CD4-positive, alpha-beta T cell (primary cell): ENCODE data around the gene CDH22. TPM values are rescaled to one million over a fixed set of nuclear protein-coding genes. Genes with fewer than 3 reads are reported as not detected.

Experiments used
- ATAC-seq: fragments of 200-7000 bp; cut with Tn5 transposase; one replicate; pipeline ENCODE4 v1.10.0; 2022; ENCODE audit warnings: mild to moderate bottlenecking; ENCODE audit not compliant: poor library complexity
- CTCF ChIA-PET: fragments of 350-600 bp; sonication (Branson Sonifier 250); formaldehyde crosslinking; loops from one replicate; lab custom pipeline; 2021; ENCODE audit warnings: antibody characterized with exemption, inconsistent platforms; lab: Charles Lee
- POLR2A ChIA-PET: fragments of 350-600 bp; sonication (Branson Sonifier 250); formaldehyde crosslinking; loops from one replicate; lab custom pipeline; 2021; ENCODE audit warnings: antibody characterized with exemption, inconsistent platforms; lab: Charles Lee
- DNase-seq, 14 experiments: peaks; one replicate each; pipeline ENCODE4 v3.0.0-alpha.2; 2013 to 2020; ENCODE audit warnings: mixed read lengths in 2 of 14
- H3K27ac ChIP-seq, 2 donors: one replicate each; pipeline versions ENCODE4 v1.5.1 to v1.7.0; 2013; ENCODE audit warnings: low read length in 2 of 2, low read depth in 1 of 2, mild to moderate bottlenecking in 1 of 2
- H3K27me3 ChIP-seq, 2 experiments: 1 replicate in 1 of 2; 2 replicates in 1 of 2; pipeline versions ENCODE4 v1.6.1 to v1.7.0; 2013; ENCODE audit warnings: low read length in 2 of 2, control low read depth in 1 of 2, mild to moderate bottlenecking in 1 of 2, moderate library complexity in 1 of 2; ENCODE audit not compliant: insufficient read depth in 2 of 2, control insufficient read depth in 1 of 2
- H3K36me3 ChIP-seq: one replicate; pipeline ENCODE4 v1.6.1; 2013; ENCODE audit warnings: low read length, control low read depth; ENCODE audit not compliant: insufficient read depth
- H3K4me1 ChIP-seq: one replicate; pipeline ENCODE4 v1.6.1; 2013; ENCODE audit warnings: low read length, control low read depth; ENCODE audit not compliant: insufficient read depth
- H3K4me3 ChIP-seq: one replicate; pipeline ENCODE4 v1.5.1; 2013; ENCODE audit warnings: mild to moderate bottlenecking, low read length, moderate library complexity
- H3K9me3 ChIP-seq, 2 experiments: 1 replicate in 1 of 2; 2 replicates in 1 of 2; pipeline versions ENCODE4 v1.6.1 to v1.7.0; 2013; ENCODE audit warnings: low read length in 2 of 2, mild to moderate bottlenecking in 2 of 2, control low read depth in 1 of 2, moderate library complexity in 1 of 2; ENCODE audit not compliant: control insufficient read depth in 1 of 2, insufficient read depth in 1 of 2
- H3K27ac Mint-ChIP-seq: one replicate; pipeline ENCODE4 v1.8.0; 2020; ENCODE audit warnings: mixed read lengths
- H3K27me3 Mint-ChIP-seq: one replicate; pipeline ENCODE4 v1.8.0; 2021; ENCODE audit warnings: mixed read lengths
- H3K36me3 Mint-ChIP-seq: one replicate; pipeline ENCODE4 v1.8.0; 2021; ENCODE audit warnings: low read depth, mixed read lengths
- H3K4me1 Mint-ChIP-seq: one replicate; pipeline ENCODE4 v1.8.0; 2021; ENCODE audit warnings: low read depth, mixed read lengths
- H3K4me3 Mint-ChIP-seq: one replicate; pipeline ENCODE4 v1.8.0; 2020; ENCODE audit warnings: mild to moderate bottlenecking, mixed read lengths
- H3K9me3 Mint-ChIP-seq: one replicate; pipeline ENCODE4 v1.8.0; 2020; ENCODE audit warnings: mixed read lengths
- CTCF ChIP-seq: fragments of 200-600 bp; IDR thresholded peaks from one replicate; pipeline ENCODE4 v1.8.0; 2022; ENCODE audit warnings: antibody characterized with exemption, mild to moderate bottlenecking
- intact Hi-C, 2 experiments: fragments of 100-400 bp; cut with DNase I in 1 of 2; cut with micrococcal nuclease in 1 of 2; formaldehyde crosslinking; loops; one replicate each; pipeline versions ENCODE4 v1.15.1 to v1.9.0; 2023 to 2025; cut with DNase I, micrococcal nuclease
- total RNA-seq, 174 experiments: library from RNA in 2 of 174; stranded (reverse) in 2 of 174; gene quantifications; one replicate each; pipeline ENCODE4 v1.2.3 and lab custom pipeline; 2021 to 2026

CDH22 gene
- total RNA-seq, 2 experiments from 2014 or later = not detected

GRCh38 chr20:46212876-46213275 lies 95.4 kb downstream of the CDH22 start:
- no peaks in the 10 kb centered on the region for H3K9me3 Mint-ChIP-seq
- peaks cover 18 to 21% of the 10 kb centered on the region in 2 experiments for H3K27me3 ChIP-seq
- peaks cover 44% of the 10 kb centered on the region for H3K27me3 Mint-ChIP-seq
- no peaks in the 10 kb centered on the region for H3K4me1 Mint-ChIP-seq
- no peaks in the 10 kb centered on the region for H3K4me1 ChIP-seq
- TF ChIP-seq CTCF = no peak
- ChIA-PET CTCF (no interaction called here), POLR2A (no interaction called here)
- no peak overlapping the region for H3K27ac ChIP-seq
- no peak overlapping the region for H3K4me3 ChIP-seq
- DNase-seq = no peak
- H3K4me3 Mint-ChIP-seq = no peak overlapping the region
- H3K36me3 ChIP-seq = no peaks in the 10 kb centered on the region
- H3K27ac Mint-ChIP-seq = no peak overlapping the region
- no peaks in the 10 kb centered on the region for H3K36me3 Mint-ChIP-seq
- intact Hi-C loops = no loop called here
- ATAC-seq = no peak
- no peaks in the 10 kb centered on the region for H3K9me3 ChIP-seq

GRCh38 chr20:46212252-46212651 lies 96.0 kb downstream of the CDH22 start:
- H3K36me3 ChIP-seq = no peaks in the 10 kb centered on the region
- Mint-ChIP-seq H3K27ac (no peak overlapping the region), H3K4me1 (no peaks in the 10 kb centered on the region), H3K9me3 (no peaks in the 10 kb centered on the region), H3K27me3 (peaks cover 44% of the 10 kb centered on the region), H3K36me3 (no peaks in the 10 kb centered on the region), H3K4me3 (no peak overlapping the region)
- peaks cover 18 to 21% of the 10 kb centered on the region in 2 experiments for H3K27me3 ChIP-seq
- no peak overlapping the region for H3K27ac ChIP-seq
- DNase-seq (no peak), ATAC-seq (no peak)
- CTCF ChIA-PET = no interaction called here
- H3K4me3 ChIP-seq = no peak overlapping the region
- H3K9me3 ChIP-seq = no peaks in the 10 kb centered on the region
- intact Hi-C loops = no loop called here
- H3K4me1 ChIP-seq = no peaks in the 10 kb centered on the region
- TF ChIP-seq CTCF = no peak
- POLR2A ChIA-PET = no interaction called here

GRCh38 chr20:46211331-46211722 lies 97.0 kb downstream of the CDH22 start:
- CTCF ChIA-PET = no interaction called here
- H3K9me3 Mint-ChIP-seq = no peaks in the 10 kb centered on the region

More at GRCh38 chr20:46211331-46211722, 97.0 kb downstream of the CDH22 start:
- H3K36me3 Mint-ChIP-seq = no peaks in the 10 kb centered on the region
- Histone ChIP-seq H3K27ac (no peak overlapping the region), H3K4me3 (no peak overlapping the region), H3K27me3 (peaks cover 18 to 21% of the 10 kb centered on the region in 2 experiments), H3K36me3 (no peaks in the 10 kb centered on the region), H3K4me1 (peaks cover 6% of the 10 kb centered on the region), H3K9me3 (no peaks in the 10 kb centered on the region)
- POLR2A ChIA-PET = no interaction called here
- H3K4me1 Mint-ChIP-seq = peaks cover 4% of the 10 kb centered on the region
- no peak for ATAC-seq
- H3K4me3 Mint-ChIP-seq = no peak overlapping the region
- intact Hi-C loops = no loop called here
- DNase-seq = no peak
- TF ChIP-seq CTCF = no peak
- H3K27me3 Mint-ChIP-seq = peaks cover 44% of the 10 kb centered on the region
- no peak overlapping the region for H3K27ac Mint-ChIP-seq
